H1 (cell line): ENCODE data around the gene RFX1. TPM values are rescaled to one million over a fixed set of nuclear protein-coding genes. Genes with fewer than 3 reads are reported as not detected.

Experiments
- CTCF ChIA-PET: fragments of 300-600 bp; sonication (Branson Sonifier 250); formaldehyde crosslinking; loops from one replicate; lab custom pipeline; 2021; ENCODE audit not compliant: partially characterized antibody; lab: Charles Lee
- POLR2A ChIA-PET: fragments of 300-600 bp; sonication (Branson Sonifier 250); formaldehyde crosslinking; loops from one replicate; lab custom pipeline; 2021; ENCODE audit warnings: inconsistent platforms; ENCODE audit not compliant: partially characterized antibody; lab: Charles Lee
- DNase-seq, 2 experiments: peaks; one replicate each; pipeline versions ENCODE4 v3.0.0 to v3.0.0-alpha.2; 2010 to 2022; ENCODE audit warnings: low spot score in 2 of 2, low read depth in 1 of 2, mixed read lengths in 1 of 2
- FAIRE-seq: peaks from 2 replicates; lab custom pipeline; 2011; peaks lifted over from hg19 to GRCh38; lab: Jason Lieb, UNC
- H2AFZ ChIP-seq: 2 replicates; pipeline ENCODE4 v1.8.1; 2012; ENCODE audit warnings: low read length, inconsistent platforms
- H2AK5ac ChIP-seq: 2 replicates; pipeline ENCODE4 v1.6.1; 2013; ENCODE audit warnings: low read depth, low read length
- H2BK120ac ChIP-seq: replicated peaks from 2 replicates; pipeline ENCODE3; 2013; ENCODE audit warnings: low read depth, low read length, inconsistent platforms
- H2BK12ac ChIP-seq: 2 replicates; pipeline ENCODE4 v1.6.1; 2013; ENCODE audit warnings: low read depth, low read length
- H2BK15ac ChIP-seq: 2 replicates; pipeline ENCODE4 v1.6.1; 2013; ENCODE audit warnings: low read length
- H2BK20ac ChIP-seq: 2 replicates; pipeline ENCODE4 v1.6.1; 2013; ENCODE audit warnings: low read length
- H2BK5ac ChIP-seq: 2 replicates; pipeline ENCODE4 v1.6.1; 2013; ENCODE audit warnings: low read depth, low read length
- H3K14ac ChIP-seq: 2 replicates; pipeline ENCODE4 v1.6.1; 2013; ENCODE audit warnings: inconsistent platforms; ENCODE audit not compliant: insufficient read length
- H3K18ac ChIP-seq: 2 replicates; pipeline ENCODE4 v1.6.1; 2013; ENCODE audit warnings: low read length; ENCODE audit errors: extremely low read depth
- H3K23ac ChIP-seq: 2 replicates; pipeline ENCODE4 v1.6.1; 2013; ENCODE audit warnings: inconsistent platforms; ENCODE audit not compliant: insufficient read length
- H3K23me2 ChIP-seq: 2 replicates; pipeline ENCODE4 v1.6.1; 2013; ENCODE audit warnings: low read depth, low read length
- H3K27ac ChIP-seq: 2 replicates; pipeline ENCODE4 v1.6.1; 2011; ENCODE audit warnings: low read depth, low read length, inconsistent platforms
- H3K27me3 ChIP-seq, 4 experiments: replicated peaks in 1 of 4; 1 replicate in 1 of 4; 2 replicates in 3 of 4; pipeline versions ENCODE4 v1.6.1 to v1.8.1; 2011 to 2013; ENCODE audit warnings: low read length in 3 of 4, mild to moderate bottlenecking in 3 of 4, inconsistent platforms in 2 of 4, mixed read lengths in 2 of 4, moderate library complexity in 1 of 4; ENCODE audit not compliant: control insufficient read depth in 3 of 4, insufficient read depth in 3 of 4; ENCODE audit errors: extremely low read depth in 1 of 4
- H3K36me3 ChIP-seq, 4 experiments: 2 replicates each; pipeline versions ENCODE4 v1.6.1 to v1.8.1; 2011 to 2013; ENCODE audit warnings: mild to moderate bottlenecking in 4 of 4, low read length in 3 of 4, moderate library complexity in 2 of 4, control low read depth in 1 of 4, inconsistent platforms in 1 of 4; ENCODE audit not compliant: insufficient read depth in 4 of 4, control insufficient read depth in 2 of 4
- H3K4ac ChIP-seq: replicated peaks from 2 replicates; pipeline ENCODE3; 2013; ENCODE audit warnings: low read length, low read depth, mixed read lengths, inconsistent platforms; ENCODE audit not compliant: insufficient read length
- H3K4me1 ChIP-seq, 4 experiments: replicated peaks in 1 of 4; 1 replicate in 1 of 4; 2 replicates in 3 of 4; pipeline versions ENCODE4 v1.6.1 to v1.8.1; 2011 to 2013; ENCODE audit warnings: low read length in 3 of 4, inconsistent platforms in 2 of 4, mixed read lengths in 1 of 4; ENCODE audit not compliant: insufficient read depth in 4 of 4, control insufficient read depth in 3 of 4
- H3K4me2 ChIP-seq, 2 experiments: 2 replicates each; pipeline versions ENCODE4 v1.6.1 to v1.8.1; 2011 to 2013; ENCODE audit warnings: low read depth in 2 of 2, low read length in 2 of 2, control low read depth in 1 of 2, inconsistent platforms in 1 of 2, mild to moderate bottlenecking in 1 of 2; ENCODE audit not compliant: insufficient read depth in 1 of 2
- H3K4me3 ChIP-seq, 4 experiments: fragments of 200-600, 300-600 bp in 1 of 4; sonication (generic), shearing (Covaris generic), sonication (Bioruptor Twin) in 1 of 4; 2 replicates each; pipeline versions ENCODE4 v1.5.1 to v1.8.1; 2011 to 2016; ENCODE audit warnings: low read length in 4 of 4, low read depth in 3 of 4, control low read depth in 2 of 4, inconsistent platforms in 2 of 4, mild to moderate bottlenecking in 2 of 4, mixed read lengths in 1 of 4, moderate library complexity in 1 of 4; ENCODE audit not compliant: insufficient read depth in 2 of 4; ENCODE audit errors: extremely low read depth in 1 of 4
- H3K56ac ChIP-seq: replicated peaks from 2 replicates; pipeline ENCODE3; 2013; ENCODE audit warnings: low read depth, mild to moderate bottlenecking, mixed read lengths, low read length, inconsistent platforms; ENCODE audit not compliant: insufficient read length
- H3K79me1 ChIP-seq: 2 replicates; pipeline ENCODE4 v1.6.1; 2013; ENCODE audit warnings: low read depth, low read length, control low read depth
- H3K79me2 ChIP-seq, 2 experiments: 2 replicates each; pipeline versions ENCODE4 v1.6.1 to v1.8.1; 2012 to 2013; ENCODE audit warnings: low read length in 2 of 2, mild to moderate bottlenecking in 2 of 2, inconsistent platforms in 1 of 2; ENCODE audit not compliant: insufficient read depth in 2 of 2, control insufficient read depth in 1 of 2
- H3K9ac ChIP-seq, 4 experiments: replicated peaks in 1 of 4; 1 replicate in 1 of 4; 2 replicates in 3 of 4; pipeline versions ENCODE4 v1.6.1 to v1.8.1; 2011 to 2013; ENCODE audit warnings: low read depth in 3 of 4, low read length in 3 of 4, control low read depth in 2 of 4, mild to moderate bottlenecking in 2 of 4, moderate library complexity in 2 of 4, inconsistent platforms in 1 of 4; ENCODE audit errors: extremely low read depth in 1 of 4
- H3K9me3 ChIP-seq, 2 experiments: 2 replicates each; pipeline versions ENCODE4 v1.6.1 to v1.8.1; 2012 to 2013; ENCODE audit warnings: mild to moderate bottlenecking in 2 of 2, moderate library complexity in 2 of 2, control low read depth in 1 of 2, inconsistent platforms in 1 of 2, low read depth in 1 of 2, low read length in 1 of 2, mixed read lengths in 1 of 2; ENCODE audit not compliant: insufficient read depth in 2 of 2
- H4K20me1 ChIP-seq, 2 experiments: replicated peaks in 1 of 2; 2 replicates each; pipeline versions ENCODE3 to v1.8.1; 2011 to 2013; ENCODE audit warnings: inconsistent platforms in 2 of 2, low read length in 2 of 2, mild to moderate bottlenecking in 1 of 2; ENCODE audit not compliant: insufficient read depth in 2 of 2, control insufficient read depth in 1 of 2
- H4K5ac ChIP-seq: 2 replicates; pipeline ENCODE4 v1.6.1; 2013; ENCODE audit warnings: low read length, low read depth, mixed read lengths, inconsistent platforms; ENCODE audit not compliant: insufficient read length
- H4K8ac ChIP-seq: 2 replicates; pipeline ENCODE4 v1.8.0; 2013; ENCODE audit warnings: mild to moderate bottlenecking, moderate library complexity, low read length, inconsistent platforms; ENCODE audit not compliant: insufficient read depth; ENCODE audit errors: extremely low read depth
- H4K91ac ChIP-seq: replicated peaks from 2 replicates; pipeline ENCODE3; 2013; ENCODE audit warnings: low read length, mixed read lengths, inconsistent platforms; ENCODE audit not compliant: insufficient read length
- ASH2L ChIP-seq: fragments of 200-600, 300-600 bp; sonication (generic); IDR thresholded peaks from one replicate; pipeline ENCODE4 v1.7.1; 2017; ENCODE audit warnings: low read length
- CBX8 ChIP-seq: fragments of 300-800, 300-1000 bp; sonication (generic); IDR thresholded peaks from 2 replicates; pipeline ENCODE4 v1.7.1; 2016; ENCODE audit warnings: low read depth, low read length, borderline replicate concordance
- E2F6 ChIP-seq: IDR thresholded peaks from 2 replicates; pipeline ENCODE4 v1.6.1; 2012; ENCODE audit warnings: inconsistent platforms
- KDM5A ChIP-seq: fragments of 200-600 bp; IDR thresholded peaks from 2 replicates; pipeline ENCODE4 v1.7.1; 2012; ENCODE audit warnings: mild to moderate bottlenecking, low read length, inconsistent platforms, mixed read lengths
- MAFK ChIP-seq: IDR thresholded peaks from 2 replicates; pipeline ENCODE4 v1.6.1; 2012; ENCODE audit warnings: low read depth, mild to moderate bottlenecking, improper control_type of control experiment, low read length
- MAX ChIP-seq: IDR thresholded peaks from 2 replicates; pipeline ENCODE4 v1.6.1; 2012; ENCODE audit warnings: inconsistent platforms
- RAD21 ChIP-seq, 2 experiments: IDR thresholded peaks in 1 of 2; conservative IDR thresholded peaks in 1 of 2; 2 replicates each; pipeline ENCODE4 v1.6.1; 2011; ENCODE audit warnings: low read depth in 2 of 2, low read length in 2 of 2, improper control_type of control experiment in 1 of 2, inconsistent platforms in 1 of 2, mild to moderate bottlenecking in 1 of 2, moderate library complexity in 1 of 2
- RFX5 ChIP-seq: IDR thresholded peaks from 2 replicates; pipeline ENCODE4 v1.6.1; 2011; ENCODE audit warnings: low read depth, low read length, improper control_type of control experiment, borderline replicate concordance
- SUZ12 ChIP-seq: fragments of 200-600 bp; sonication (generic); IDR thresholded peaks from 2 replicates; pipeline ENCODE4 v1.6.1; 2012; ENCODE audit warnings: mild to moderate bottlenecking, inconsistent platforms, low read length, moderate library complexity, mixed read lengths
- TAF1 ChIP-seq: IDR thresholded peaks from 2 replicates; pipeline ENCODE4 v1.6.1; 2011; ENCODE audit warnings: mild to moderate bottlenecking, low read depth, low read length
- TCF12 ChIP-seq: IDR thresholded peaks from 2 replicates; pipeline ENCODE4 v1.6.1; 2011; ENCODE audit warnings: low read depth, mild to moderate bottlenecking, low read length
- WGBS, 2 experiments: shearing (Covaris generic) in 1 of 2; methylation state at CpG; one replicate each; pipeline versions ENCODE4 v1.1.6 to v1.1.7; 2013 to 2015; ENCODE audit warnings: low lambda C conversion rate in 2 of 2, mixed read lengths in 2 of 2, inconsistent platforms in 1 of 2, low coverage in 1 of 2, missing lambda C conversion rate in 1 of 2; ENCODE audit not compliant: insufficient replicate concordance in 2 of 2, insufficient coverage in 1 of 2, insufficient read length in 1 of 2; ENCODE audit errors: extremely low coverage in 1 of 2, missing lambda C conversion rate in 1 of 2; 5-methylcytosine and 5-hydroxymethylcytosine counted together
- polyA plus RNA-seq, 7 experiments: library from polyadenylated mRNA; depleted of rRNA in 3 of 7; stranded (reverse) in 5 of 7; unstranded in 2 of 7; fragments of >200 nt in 5 of 7; fragments of 200-250 nt in 2 of 7; gene quantifications; 1 replicate in 5 of 7; 2 replicates in 1 of 7; 4 replicates in 1 of 7; pipeline versions ENCODE4 v1.2.1 to v1.2.3, GENCODE V29; 2011 to 2013; ENCODE audit warnings: missing spikeins in 2 of 7, mixed read lengths in 2 of 7
- total RNA-seq: library from RNA; stranded (reverse); fragmentation: NEBNext Ultra II Directional; extraction: Animal tissue kit (Norgen Biotek cat#: 25700); gene quantifications from 2 replicates; pipeline ENCODE4 v1.2.1, GENCODE V29; 2021

RFX1 gene
- total and polyA plus RNA-seq, 2 of the 8 experiments (the other 6 are each of a cell fraction or from before 2014, with no cell fraction given), result 4.9 to 17.0 TPM

- Histone ChIP-seq H3K23me2 (peaks cover 13% of the 10 kb centered on the region; the same call in 1 of the 2 replicates), H2BK15ac (no peak overlapping the region; the same call in 1 of the 2 replicates), H3K79me1 (no peaks in the 10 kb centered on the region), H3K14ac (no peak overlapping the region), H4K8ac (peak overlapping the region; percentile 73), H2AFZ (no peak overlapping the region), H3K56ac (no peak overlapping the region), H2AK5ac (no peak overlapping the region), H2BK12ac (peak overlapping the region; percentile 39; the same call in 1 of the 2 replicates), H3K27me3 (peaks cover 0 to 4% (median 0%) of the 10 kb centered on the region in 4 experiments; a peak in 2 of 7 replicates), H3K18ac (peak overlapping the region; percentile 90), H3K23ac (no peak overlapping the region), H3K36me3 (peaks cover 2 to 33% (median 20%) of the 10 kb centered on the region in 4 experiments; a peak in 6 of 8 replicates), H3K4me3 (peak overlapping the region; percentile 25 to 66 (median 52)), H2BK120ac (no peak overlapping the region), H4K20me1 (peaks cover 0 to under 1% of the 10 kb centered on the region in 2 experiments), H3K4me1 (peaks cover 0 to 9% (median 4%) of the 10 kb centered on the region in 4 experiments; a peak in 4 of 7 replicates), H3K9me3 (no peaks in the 10 kb centered on the region), H3K9ac (peak overlapping the region in 3 of 4 experiments; percentile 36 to 63 (median 48); a peak in 3 of 7 replicates), H3K4ac (no peak overlapping the region), H2BK5ac (peak overlapping the region; percentile 44; the same call in 1 of the 2 replicates), H3K79me2 (no peaks in the 10 kb centered on the region), H4K91ac (peak overlapping the region; percentile 29), H3K27ac (no peak overlapping the region), H4K5ac (no peak overlapping the region), H2BK20ac (peak overlapping the region; percentile 72; the same call in 1 of the 2 replicates), H3K4me2 (peak overlapping the region; percentile 66 to 98)
- FAIRE-seq (no peak), DNase-seq (no peak)
- ChIA-PET POLR2A (interaction anchor here (0.7 to 4.8 kb wide), 16 partner anchors 10 to 96 kb away, joined by 3 to 48 read pairs (median 6); partner anchors contain the start of genes DCAF15, IL27RA, PODNL1 and RFX1), CTCF (interaction anchor here (0.9 to 7.8 kb wide), 5 partner anchors 11 to 96 kb away, joined by 4 to 77 read pairs (median 14); no protein-coding TSS in a partner anchor)
- WGBS, 2 experiments, result 7% methylated on average over 5 of the region's 48 CpGs; no CpG with 5 or more reads in 1 of the 2 experiments
- TF ChIP-seq E2F6, result peak; percentile 82
- TF ChIP-seq TAF1, result 0 out of 2 replicates have a peak, but pooled peaks have one; percentile 54
- TF ChIP-seq RFX5, result no peak
- no peak; a peak in 1 of 4 replicates for TF ChIP-seq RAD21 (IDR thresholded peaks at IDR 0.05 in 1 of 2, conservative IDR thresholded peaks at IDR 0.05 in 1 of 2; ENCODE audit: low read depth in 2 of 2, low read length in 2 of 2)
- peak; percentile 92 for TF ChIP-seq MAX
- no peak for TF ChIP-seq SUZ12
- 0 out of 2 replicates have a peak, but pooled peaks have one; percentile 30 for TF ChIP-seq TCF12
- no peak for TF ChIP-seq MAFK
- TF ChIP-seq KDM5A, result no peak
- no peak for TF ChIP-seq ASH2L
- no peak for TF ChIP-seq CBX8
Observed at GRCh38 chr19:13963603-13964105, 42.5 kb downstream of the RFX1 start.
